HG03175 (cell line): ENCODE results near the gene AKT3.

Source experiments
- ATAC-seq: cut with Tn5 transposase; IDR thresholded peaks from one replicate; pipeline ENCODE4 v1.9.1; 2021; ENCODE audit warnings: mild to moderate bottlenecking, moderate library complexity; ENCODE audit not compliant: unreplicated experiment

The AKT3 gene

DNA sequence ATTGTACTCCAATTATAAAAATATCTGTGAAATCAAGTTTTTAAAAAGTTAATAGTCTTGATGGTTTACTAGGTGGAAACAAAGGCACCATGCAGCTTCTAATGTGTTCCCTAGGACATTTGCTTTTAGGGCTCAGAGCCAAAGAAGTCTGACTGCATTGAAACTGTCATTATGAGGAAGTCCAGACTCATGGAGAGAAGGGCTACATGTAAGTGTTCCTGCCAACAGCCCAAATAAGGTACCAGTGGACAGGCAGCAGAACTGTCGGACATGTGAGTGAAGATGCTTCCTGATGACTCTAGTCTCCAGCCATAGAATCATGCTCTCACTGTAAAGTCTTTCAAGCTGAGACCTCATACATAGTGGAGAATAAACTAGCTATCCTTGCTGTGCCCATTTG, 287.6 kb downstream of the AKT3 start:
- no peak for ATAC-seq

DNA sequence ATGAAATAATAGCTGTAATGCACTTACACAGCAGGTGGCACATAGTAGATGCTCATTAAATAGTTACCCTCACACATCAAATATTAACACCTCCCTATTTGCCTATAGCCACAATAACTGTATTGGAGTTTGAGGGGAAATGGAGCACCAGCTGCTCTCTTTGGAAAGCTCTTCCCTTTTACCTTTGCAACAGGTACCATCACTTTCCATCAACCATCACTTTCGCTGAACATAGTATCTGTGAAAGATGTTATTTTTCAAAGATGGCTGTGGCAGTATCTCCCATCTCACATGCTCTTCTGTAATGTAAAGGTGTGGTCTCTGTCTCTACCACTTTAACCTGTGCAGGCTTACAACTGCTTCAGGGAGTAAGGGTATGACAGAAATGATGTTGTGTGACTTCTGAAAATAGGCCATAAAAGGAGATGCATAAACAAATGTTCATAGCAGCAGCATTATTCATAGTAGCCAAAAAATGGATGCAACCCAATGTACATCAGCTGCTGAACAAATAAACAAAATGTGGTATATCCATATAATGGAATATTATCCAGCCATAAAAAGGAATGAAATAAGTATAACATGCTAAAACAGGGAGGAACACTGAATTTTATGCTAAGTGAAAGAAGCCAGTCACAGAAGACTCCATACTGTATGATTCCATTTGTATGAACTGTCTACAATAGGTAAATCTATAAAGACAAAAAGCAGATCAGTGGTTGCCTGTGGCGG, 288.3 kb downstream of the AKT3 start:
- ATAC-seq = no peak

DNA sequence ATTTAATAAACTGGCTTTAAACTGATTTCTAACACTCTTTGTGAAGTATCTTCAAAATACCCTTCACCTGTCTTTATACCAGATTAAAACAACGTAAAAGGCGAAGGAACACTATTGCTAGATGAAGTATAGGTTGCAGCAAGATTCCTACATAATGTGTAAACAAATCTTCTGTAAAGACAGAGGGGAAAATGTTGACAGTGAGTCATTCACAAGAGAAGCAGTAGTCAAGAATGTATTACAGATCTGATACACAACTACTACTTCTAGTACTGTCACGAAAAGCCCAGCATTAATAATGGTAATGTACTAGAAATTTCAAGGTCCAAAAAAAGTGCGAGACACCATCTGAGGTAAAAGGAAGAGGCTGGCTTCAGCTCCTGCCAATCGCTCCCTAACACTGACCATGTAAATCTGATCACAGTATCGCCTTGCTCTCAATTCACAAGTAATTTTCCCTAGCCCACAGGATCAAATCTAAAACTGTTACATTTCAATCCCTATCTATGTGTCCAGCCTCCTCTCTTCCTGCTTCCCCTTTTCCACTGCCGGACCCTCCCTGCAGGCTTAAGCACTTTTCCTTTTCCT, 290.4 kb downstream of the AKT3 start:
- no peak for ATAC-seq

DNA sequence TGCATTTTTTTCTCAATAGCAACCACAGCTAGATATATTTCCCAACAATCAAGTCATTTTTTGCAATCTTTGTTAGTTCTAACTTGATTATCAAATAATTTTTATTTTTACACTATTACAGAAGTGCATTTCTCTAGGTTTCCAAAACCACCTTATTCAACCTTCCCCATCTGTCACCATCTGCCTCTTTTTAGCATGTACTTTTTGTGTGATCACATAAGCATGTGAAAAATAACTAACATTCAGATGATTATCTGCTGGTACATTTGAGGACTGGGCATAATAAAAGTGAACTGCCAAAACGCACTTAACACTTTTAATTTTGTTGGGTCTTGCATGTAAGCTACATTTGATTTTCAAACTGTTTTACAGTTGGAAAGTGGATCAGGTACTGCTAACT, 291.5 kb downstream of the AKT3 start:
- ATAC-seq = no peak

- no peak for ATAC-seq
Observed at GRCh38 chr1:243557866-243558265, 292.2 kb downstream of the AKT3 start.

- ATAC-seq = no peak
Observed at GRCh38 chr1:243554686-243555085, 295.4 kb downstream of the AKT3 start.

GRCh38 chr1:243553090-243553489, 297.0 kb downstream of the AKT3 start:
- no peak for ATAC-seq

GRCh38 chr1:243550276-243550675, 299.8 kb downstream of the AKT3 start:
- no peak for ATAC-seq

GRCh38 chr1:243549791-243550190, 300.3 kb downstream of the AKT3 start:
- ATAC-seq = no peak

DNA sequence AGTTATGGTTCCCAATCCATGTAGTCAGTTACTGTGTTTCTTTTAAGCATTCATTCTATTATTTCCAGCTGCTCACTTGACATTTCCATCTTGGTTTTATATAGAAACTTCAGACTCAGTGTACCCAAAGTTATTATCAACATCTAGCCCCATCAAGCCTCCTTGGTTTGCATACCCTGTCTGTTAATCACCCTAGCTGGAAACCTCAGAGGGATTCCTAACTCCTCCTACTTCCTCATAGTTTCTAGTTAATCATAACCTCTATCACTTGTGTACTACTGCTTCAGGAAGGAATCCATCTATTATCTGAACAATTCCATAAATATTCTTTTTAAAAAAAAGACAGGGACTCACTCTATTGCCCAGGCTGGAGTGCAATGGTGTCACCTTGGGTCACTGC, 300.9 kb downstream of the AKT3 start:
- no peak for ATAC-seq

DNA sequence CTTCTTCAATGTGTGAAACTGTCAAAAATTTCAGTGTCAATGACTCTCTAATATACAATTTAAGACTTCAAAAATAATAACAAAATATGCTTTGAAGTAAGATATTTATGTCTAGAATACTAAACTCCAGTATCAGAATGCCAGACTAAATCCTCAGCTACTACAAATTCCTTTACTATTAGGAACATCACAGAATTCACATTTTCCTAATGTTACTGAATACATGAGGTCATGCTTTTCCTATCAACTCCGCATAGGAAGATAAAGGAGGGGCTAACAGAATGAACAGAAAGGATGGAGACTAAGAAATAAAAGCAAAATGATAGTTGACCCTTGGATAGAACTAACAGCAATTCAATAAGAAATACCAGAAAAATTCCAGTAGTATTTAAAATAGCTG, 301.5 kb downstream of the AKT3 start:
- ATAC-seq = no peak

DNA sequence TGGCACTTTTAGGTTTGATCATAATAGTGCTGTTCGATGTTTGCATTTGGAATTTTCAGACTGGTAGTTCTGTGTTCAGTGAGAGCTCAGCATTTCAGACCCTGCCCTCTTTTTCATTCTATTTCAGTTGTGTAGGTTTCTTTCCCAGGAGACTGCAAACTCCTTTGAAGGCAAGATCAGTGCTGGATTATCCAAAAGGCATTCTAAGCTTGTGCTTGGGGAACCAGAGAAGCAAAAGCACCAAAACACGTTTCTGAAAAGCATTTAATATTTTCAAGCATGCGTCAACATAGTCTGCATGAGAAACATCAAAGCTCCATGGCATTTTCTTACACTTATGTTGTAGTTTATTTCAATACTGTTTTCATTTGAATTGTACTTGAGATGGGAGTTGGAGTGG, 302.2 kb downstream of the AKT3 start:
- ATAC-seq = no peak

GRCh38 chr1:243546457-243546856, 303.6 kb downstream of the AKT3 start:
- ATAC-seq = no peak

DNA sequence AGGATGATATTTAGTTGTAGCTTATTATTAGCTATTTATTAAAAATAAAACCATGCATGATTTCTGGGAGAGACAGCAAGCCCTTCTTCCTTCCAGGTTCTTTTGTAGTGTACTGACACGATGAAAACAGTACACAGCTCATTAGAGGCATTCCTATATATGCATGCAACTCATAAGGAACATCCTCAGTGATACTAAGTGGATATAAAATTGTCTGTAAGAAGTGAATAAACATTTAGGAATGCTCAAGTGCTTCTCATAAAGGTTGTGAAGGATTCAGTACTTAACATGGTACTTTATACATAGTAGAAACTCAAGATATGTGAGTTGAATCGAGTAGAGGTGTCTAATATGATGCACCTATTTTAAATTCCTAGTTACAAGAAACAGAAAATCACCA, 306.5 kb downstream of the AKT3 start:
- ATAC-seq = no peak

- ATAC-seq = no peak
Observed at GRCh38 chr1:243542739-243543415, 307.2 kb downstream of the AKT3 start.

- ATAC-seq = no peak
Observed at GRCh38 chr1:243539636-243540035, 310.4 kb downstream of the AKT3 start.

- no peak for ATAC-seq
Observed at GRCh38 chr1:243535014-243535413, 315.0 kb downstream of the AKT3 start.

DNA sequence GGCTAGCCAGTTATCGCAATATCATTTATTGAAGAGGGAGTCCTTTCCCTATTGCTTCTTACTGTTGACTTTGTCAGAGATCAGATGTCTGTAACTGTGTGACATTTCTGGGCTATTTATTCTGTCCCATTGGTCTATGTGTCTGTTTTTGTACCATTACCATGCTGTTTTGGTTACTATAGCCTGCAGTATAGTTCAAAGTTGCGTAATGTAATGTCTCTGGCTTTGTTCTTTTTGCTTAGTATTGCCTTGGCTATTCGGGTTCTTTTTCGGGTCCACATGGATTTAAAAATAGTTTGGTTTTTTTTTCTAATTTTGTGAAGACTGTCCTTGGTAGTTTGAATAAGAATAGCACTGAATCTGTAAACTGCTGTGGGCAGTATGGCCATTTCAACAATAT, 320.5 kb downstream of the AKT3 start:
- no peak for ATAC-seq

- ATAC-seq = no peak
Observed at GRCh38 chr1:243528459-243529121, 321.5 kb downstream of the AKT3 start.

GRCh38 chr1:243526180-243526579, 323.9 kb downstream of the AKT3 start:
- no peak for ATAC-seq

DNA sequence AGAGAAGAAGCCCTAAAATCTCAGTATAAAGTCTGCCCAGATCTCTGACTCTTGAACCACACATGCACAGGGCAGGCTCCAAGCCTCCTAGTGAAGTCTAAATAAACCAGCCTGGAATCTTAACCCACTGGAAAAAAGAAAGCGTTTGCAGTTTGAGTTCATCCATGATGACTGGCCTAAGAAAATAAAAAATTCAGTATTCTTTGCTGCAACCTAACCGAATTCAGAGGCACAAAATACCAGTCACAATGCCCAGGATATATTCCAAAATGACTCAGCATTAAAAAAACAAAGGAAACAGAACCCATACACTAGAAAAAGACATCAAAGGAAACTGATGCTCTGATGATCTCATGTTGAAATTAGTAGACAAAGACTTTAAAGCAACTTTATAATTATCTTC, 325.0 kb downstream of the AKT3 start:
- ATAC-seq = no peak

- ATAC-seq = no peak
Observed at GRCh38 chr1:243523766-243524165, 326.3 kb downstream of the AKT3 start.
